Ecto neural progenitor cell (in vitro differentiated cells): ENCODE results near the gene IL18R1.

Experiments
- DNase-seq: peaks from one replicate; pipeline ENCODE4 v3.0.0-alpha.2; 2018; ENCODE audit warnings: low spot score

The IL18R1 gene

DNA sequence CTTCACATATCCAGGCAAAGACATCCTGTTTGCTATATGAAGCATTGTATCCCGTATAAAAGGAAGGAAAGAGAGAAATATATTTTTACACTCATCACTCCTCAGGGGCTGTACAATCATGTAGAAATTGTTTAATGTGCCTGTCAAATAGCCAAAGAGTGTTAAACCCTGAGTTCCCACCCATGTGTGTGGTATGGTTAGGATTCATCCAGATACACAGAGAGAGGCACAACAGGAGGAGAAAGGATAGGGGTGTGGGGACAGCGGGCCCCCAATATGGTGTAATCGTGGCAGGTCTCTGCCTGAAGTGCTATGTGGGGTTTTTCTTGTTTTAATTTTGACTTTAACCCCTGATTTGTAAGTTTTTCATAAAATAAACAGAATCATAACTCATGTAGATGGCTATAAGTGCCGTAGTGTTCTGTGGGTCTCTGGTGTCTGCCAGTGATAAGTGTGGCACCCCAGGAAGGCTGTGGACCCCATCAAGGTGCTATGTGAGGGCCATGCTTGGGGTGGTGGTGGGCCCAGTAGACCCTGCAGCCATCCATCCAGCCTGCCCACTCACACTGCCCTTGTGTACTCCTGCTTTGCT is 10.2 kb upstream of the IL18R1 start:
- no peak for DNase-seq

DNA sequence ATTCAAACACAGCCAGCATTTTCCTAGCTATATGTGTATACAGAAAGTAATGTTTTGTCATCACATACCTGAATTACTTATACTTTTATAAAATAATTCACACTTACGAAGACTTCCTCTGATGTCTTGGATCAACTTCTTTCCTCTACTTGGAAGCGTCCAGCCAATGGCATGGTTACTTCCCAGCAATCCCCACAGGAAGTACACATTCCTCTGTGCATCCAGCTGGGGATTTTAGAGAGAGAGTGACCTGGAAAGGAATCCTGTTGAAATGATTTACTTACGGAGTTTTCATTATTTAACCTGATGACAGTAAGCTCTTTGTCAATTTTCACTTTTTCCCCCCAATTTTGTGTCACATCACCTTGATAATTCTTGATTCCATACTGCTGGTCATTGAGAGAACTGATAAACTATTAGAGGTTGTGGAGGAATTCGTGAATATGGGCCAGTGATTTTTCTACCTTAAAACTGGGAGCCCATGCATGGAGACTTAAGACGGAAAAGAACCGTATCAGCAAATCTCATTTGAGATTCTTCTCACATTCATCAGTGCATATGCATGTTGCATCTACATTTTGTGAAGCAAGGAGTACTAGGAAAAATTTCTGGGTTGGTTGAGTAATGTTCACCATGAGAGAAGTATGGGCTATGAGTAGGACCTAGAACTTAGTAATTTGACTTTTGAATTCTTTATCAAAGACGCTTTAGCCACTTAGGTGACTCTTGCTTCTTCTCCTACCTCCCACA is 9.0 kb upstream of the IL18R1 start:
- no peak for DNase-seq

DNA sequence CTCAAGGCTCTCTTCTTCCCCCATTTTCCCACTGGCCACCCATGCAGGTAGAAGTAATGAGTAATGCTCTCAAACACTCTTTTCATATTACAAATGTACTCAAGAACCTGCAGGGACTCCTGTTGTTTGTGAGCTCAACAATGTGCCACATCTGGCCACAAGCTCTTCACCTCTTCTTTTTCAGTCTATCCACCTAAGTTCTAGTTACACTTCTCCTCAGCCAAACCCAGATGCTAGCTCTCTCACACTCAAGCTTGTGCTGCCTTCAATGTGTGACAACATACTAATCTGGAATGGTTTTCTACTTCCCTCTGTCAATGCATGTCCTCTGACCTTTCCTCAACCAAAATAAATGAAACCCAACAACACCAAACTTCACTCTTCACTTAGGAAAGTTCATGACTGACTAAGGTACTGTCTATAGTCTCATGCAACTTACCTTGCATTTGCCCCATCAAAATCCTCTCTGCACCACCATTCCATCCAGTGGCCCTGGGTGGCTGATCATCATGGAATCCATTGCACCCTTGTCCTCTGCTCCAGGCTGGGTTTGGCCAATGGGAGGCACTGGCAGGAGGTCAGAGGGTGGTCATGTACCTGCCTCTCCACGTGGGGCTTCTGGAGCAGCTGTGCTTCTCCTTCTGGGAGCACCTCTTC is 5.3 kb upstream of the IL18R1 start:
- no peak for DNase-seq

DNA sequence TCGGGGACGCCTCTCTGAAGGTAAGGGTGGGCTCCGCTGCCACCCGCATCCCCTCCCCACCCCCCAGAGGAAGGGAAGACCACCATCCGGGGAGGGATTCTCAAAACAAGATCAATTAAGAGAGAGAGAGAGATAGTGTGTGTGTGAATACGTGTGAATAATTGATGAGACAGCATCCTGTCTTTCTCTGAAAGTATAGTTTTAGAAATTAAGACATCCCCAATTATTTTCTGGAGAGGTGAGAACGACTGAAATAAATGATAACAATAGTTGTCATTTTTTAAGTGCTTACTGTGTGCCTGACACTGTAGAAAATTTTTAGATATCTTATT is 751 bp downstream of the IL18R1 start:
- DNase-seq, result no peak

DNA sequence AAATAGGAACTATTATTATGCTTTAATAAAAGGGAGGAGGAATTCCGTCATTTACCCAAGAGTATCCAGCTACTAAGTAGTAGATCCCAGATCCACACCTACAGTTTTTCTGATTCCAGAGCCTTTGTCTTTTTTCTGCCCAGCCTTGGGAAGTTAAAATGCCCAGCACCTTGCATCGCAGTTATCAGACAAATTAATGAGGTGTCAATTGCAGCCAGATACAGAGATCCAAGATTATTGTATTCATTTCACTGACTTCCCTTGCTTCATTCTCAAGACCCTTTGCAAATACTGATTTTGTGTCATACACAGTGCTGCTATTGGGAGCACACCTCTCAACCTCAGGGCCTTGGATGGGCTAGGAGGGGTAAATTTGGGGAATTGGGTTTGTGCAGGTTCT is 1.1 kb downstream of the IL18R1 start:
- DNase-seq, result no peak

DNA sequence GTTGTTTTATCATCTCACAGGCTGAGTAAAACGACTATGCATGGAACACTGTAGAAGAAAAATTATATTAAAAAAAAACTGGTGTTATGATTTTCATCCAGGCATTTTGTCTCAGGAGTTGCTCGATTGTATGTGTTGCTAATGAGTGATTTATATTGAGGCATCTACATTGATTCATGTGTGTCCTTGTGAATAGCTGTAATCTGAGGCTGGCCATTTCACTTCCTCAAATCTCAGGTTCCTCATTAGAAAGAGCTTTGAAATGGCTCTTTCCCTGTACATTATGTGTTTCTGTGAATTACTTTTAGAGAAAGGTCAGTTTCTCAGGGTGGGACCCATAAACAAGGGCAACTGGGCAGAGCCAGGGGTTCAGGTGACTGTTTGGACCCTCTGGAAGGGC is 2.3 kb downstream of the IL18R1 start:
- no peak for DNase-seq

DNA sequence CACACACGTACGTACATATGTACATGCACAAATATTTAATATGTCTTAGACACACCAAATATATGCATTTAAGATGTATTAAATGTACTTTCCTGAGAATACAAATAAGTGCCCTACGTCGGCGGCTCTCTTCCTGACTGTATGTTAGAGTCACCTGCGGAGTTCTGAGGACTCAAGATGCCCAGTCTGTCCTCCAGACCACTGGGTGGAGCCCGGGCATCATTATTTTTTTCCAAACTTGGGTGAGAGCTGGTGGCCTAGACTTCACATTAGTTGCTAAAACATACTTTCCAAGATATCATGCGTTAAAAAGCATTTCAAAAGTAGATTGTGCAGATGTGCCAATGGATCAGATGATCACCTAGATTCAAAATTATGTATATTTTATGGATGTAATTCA is 2.9 kb downstream of the IL18R1 start:
- DNase-seq, result no peak

DNA sequence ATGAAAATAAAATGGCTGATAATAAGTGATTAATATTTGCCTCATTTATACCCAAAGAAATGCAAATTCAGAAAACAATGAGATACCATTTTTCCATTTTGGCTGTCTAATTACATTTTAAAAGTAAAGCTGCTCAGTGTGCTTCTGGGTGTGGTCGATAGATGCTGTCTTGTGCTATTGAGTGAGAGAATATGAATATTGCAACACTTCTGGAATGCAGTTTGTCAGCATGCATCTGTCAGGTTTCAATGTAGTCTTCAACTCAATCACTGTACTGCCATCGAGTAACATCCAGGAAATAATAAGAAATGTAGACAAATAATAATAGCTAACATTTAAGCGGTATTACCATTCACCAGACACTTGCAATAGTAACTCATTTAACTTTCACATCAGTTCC is 3.9 kb downstream of the IL18R1 start:
- no peak for DNase-seq

DNA sequence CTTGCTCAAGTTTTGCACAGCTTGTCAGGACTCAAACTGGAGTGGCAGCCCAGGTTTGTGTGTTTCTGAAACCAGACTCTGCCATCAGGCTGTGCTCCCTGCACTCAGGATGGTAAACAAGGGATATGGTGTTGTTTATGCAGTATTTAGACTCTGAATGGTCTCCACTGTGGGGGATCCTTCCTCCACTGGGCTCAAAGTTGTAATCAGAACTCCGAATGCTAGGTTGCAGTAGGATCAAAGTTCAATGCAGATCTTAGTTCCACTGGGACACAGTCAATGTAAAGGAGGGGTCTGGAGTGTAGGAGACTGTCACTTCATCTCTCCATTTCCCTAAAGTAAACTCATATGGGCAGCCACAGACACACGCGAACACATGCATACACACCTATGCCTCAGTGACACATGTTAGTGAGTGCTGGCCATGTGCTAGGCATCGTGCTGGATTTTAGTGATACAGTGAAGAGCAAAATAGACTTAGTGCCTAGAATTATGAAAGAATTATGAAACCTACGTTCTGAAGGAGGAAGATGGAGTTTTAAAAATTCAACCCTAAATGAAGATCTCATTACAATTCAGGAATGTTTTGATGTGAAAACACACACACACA is 6.1 kb downstream of the IL18R1 start:
- no peak for DNase-seq

DNA sequence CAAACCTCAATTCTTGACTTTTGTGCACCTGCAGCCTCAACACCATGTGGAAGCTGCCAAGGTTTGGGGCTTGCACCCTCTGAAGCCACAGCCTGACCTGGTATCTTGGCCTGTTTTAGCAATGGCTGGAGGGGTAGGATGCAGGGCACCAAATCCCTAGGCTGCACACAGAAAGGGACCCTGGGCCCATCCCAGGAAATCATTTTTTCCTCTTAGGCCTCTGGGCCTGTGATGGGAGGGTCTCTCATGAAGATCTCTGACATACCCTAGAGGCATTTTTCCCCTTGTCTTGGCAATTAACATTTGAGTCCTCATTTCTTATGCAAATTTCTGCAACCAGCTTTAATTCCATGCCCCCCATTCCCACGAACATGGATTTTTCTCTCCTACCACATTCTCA is 10.2 kb downstream of the IL18R1 start:
- DNase-seq, result no peak

DNA sequence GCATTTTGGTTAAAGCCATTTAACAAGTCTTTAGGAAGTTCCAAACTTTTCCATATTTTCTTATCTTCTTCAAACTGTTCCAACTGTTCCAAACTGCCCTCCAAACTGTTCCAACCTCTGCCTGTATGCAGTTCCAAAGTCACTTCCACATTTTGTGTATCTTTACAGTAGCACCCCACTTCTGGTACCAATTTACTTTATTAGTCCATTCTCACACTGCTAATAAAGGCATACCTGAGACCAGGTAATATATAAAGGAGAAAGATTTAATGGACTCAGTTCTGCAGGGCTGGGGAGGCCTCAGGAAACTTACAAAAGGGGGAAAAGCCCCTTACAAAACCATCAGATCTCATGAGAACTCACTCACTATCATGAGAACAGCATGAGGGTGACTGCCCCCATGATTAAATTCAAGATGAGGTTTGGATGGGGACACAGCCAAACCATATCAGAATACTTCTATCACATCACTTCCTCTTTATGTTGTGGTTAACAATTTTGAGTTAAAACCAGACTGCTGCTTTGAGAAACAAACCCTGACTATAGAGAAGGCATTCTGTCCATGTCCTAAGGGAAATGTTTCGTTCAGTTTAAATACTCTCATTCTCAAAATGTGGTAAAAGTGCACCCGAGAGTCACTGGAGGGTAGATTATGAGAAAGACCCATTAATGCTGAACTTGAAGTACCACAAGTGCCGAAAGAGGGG is 11.0 kb downstream of the IL18R1 start:
- no peak for DNase-seq

DNA sequence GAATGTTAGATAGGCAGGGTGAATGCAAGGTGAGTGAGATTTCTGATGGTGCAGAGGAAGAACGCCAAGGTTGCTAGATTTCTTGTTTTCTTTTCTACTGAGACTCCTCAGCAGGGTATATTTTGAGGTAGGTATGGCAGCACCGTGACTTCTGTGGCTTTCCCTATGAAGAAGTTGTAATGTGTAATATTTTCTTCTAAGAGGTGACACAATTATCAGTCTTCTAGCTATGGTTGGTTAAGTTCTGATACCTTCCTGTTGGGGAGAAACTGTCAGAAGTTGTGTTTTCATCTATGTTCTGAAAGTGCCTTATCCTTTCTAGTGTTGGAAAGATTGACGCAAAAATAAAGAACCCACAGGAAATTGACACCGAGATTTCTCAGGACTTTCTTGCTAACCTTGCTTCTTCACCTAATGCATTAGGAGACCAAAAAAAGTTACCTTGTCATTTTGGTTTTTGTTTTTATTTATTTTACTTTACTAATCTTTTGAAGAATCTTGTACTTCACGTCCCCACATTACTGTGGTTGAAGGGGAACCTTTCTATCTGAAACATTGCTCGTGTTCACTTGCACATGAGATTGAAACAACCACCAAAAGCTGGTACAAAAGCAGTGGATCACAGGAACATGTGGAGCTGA is 11.9 kb downstream of the IL18R1 start:
- no peak for DNase-seq

DNA sequence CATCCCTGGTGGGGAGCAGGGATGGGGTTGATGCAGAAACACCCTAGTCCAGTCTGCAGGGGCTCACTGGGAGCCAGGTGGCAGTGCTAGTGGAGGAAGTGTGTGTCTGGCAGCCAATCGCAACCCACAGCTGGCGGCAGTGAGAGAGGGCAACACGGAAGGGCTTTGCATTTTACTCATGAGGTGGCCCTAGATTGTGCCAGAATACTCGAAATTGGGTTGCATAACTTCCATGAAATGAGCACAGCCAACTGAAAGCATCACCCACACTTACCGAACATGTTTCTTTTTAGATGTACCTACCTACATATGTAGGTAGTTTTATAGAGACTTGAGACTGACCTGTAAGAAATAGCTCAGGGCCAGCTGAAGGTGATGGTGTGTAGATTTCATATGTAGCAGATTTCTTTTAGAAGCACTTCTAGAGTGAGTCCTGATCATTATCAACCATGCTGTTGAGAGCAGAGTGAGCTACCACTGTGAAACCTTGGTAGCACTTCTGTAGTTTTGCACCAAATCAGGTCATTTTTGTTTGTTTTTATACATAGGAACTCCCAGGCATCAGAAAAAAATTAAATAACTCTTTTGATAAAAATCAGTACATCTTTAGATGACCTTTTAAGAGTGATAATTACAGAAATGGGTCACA is 13.0 kb downstream of the IL18R1 start:
- no peak for DNase-seq

DNA sequence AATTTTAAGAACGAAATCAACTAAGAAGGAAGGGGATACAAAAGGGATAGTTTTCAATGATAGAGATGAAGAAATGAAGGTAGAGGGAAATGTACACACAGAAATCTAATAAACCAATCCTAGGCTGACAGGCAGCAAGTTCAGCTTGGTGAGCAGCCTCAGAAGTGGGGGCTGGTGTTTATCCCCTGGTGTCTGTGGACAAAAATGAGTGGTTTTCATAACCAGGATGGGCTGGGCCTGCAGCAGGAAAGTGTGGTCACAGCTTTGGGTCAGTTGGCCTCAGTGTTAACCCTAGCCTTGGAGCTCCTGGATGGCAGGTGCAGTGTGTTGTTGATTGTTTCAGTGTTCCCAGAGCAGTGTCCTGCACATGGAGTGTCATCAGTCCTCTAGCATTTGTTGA is 14.3 kb downstream of the IL18R1 start:
- DNase-seq, result no peak

DNA sequence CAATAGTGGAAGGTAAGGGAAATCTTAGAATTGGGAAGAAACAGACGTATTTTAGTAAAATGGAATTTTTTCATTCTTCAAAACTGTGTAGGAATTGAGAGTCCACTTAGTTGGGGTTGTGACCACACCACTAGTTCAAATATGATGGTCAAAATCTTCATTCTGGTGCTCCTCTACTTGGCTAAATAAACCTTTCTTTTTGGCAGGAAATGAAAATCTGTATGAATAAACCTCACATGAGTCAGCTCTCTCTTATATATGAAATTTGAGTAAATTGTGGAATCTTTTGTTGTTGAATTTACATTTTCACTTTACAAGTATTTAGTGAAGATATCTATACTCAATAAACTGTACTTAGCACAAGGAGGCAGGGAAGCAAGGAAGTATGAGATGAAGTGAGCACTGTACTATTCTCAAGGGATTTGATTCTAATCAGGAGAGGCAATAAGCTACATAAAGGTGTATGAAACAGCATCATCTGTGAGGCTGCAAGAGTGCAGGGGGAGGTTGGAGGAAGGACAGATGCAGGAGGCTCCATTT is 20.5 kb downstream of the IL18R1 start:
- DNase-seq, result no peak

DNA sequence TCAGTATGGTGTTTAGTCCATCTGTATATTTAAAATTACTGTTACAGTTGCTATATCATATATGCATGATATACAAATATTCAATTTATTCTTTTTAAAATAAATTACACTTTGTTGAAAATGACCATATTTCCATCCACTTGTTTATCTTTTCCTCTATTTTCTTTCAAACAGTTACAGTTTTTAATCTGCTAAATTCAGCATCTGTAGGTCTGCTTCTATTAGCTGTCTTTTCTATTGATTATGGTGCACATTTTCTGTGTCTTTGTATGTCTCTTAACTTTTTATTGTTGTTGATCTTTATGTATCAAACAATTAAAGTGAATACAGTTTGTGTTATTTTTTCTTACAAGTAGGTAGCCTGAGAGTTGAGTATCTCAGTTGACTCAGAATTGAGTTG is 28.1 kb downstream of the IL18R1 start:
- DNase-seq, result no peak

DNA sequence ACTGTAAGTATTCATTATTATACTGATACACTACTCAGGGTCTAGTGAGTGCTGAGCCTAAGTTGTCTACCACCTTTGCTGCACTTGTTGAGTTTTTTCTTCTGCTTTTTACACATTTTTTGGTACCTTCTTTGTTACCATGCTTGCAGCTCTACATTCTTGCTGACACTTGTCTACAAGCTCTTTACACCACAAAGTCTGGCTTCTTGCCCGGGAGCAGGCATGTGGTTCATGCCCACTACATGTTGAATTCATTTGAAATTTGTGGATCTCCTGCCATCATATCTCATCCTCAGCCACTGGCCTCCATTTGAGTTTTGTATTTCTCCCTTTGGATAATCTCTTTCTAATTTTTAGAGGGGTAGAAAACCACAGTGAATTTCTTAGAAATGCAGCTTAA is 29.9 kb downstream of the IL18R1 start:
- no peak for DNase-seq

DNA sequence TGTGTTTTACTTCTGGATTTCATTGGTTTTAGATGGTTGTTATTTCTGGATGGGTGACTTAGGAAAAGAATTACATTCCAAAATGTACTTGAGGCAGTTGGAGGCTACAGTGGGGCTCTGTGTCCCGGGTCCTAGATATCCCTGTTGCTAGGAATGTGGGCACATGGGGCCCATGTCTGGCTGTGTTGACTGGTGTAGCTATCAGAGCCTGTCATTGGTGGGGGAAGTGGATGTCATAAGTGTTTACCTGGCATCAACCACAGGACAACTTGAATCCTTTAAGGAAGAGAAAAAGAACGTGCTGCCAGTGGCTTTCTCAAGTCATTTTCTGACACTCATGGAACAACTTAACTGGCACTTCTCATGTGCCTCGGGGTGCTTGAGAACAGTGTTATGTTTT is 30.4 kb downstream of the IL18R1 start:
- no peak for DNase-seq

DNA sequence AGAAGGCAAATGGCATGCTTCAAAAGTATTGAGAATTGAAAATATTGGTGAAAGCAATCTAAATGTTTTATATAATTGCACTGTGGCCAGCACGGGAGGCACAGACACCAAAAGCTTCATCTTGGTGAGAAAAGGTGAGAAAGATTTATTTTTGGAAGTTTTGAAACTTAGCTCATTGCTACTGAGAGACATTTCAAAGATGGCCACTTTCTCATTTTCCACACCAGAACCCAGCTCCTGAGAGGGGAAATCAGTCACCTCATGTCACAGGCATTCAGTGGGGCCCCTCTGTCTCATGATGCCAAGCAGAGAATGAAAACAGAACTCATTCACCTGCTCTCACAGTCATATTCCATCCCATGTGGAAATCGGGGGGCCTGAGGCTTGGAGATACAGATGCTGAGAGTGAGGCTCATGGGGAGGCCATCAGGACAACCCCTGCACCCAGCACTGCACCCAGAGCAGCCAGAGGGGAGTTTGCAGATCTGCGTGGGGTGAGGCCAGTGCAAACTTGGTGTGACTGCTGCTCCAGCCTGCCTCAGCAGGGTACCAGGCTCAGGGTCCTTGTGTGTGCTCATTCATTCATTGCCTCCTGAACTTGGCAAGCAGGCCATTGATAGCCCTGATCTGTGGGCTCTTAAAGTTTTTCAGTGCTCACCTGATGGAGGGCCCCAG is 31.4 kb downstream of the IL18R1 start:
- DNase-seq, result no peak

DNA sequence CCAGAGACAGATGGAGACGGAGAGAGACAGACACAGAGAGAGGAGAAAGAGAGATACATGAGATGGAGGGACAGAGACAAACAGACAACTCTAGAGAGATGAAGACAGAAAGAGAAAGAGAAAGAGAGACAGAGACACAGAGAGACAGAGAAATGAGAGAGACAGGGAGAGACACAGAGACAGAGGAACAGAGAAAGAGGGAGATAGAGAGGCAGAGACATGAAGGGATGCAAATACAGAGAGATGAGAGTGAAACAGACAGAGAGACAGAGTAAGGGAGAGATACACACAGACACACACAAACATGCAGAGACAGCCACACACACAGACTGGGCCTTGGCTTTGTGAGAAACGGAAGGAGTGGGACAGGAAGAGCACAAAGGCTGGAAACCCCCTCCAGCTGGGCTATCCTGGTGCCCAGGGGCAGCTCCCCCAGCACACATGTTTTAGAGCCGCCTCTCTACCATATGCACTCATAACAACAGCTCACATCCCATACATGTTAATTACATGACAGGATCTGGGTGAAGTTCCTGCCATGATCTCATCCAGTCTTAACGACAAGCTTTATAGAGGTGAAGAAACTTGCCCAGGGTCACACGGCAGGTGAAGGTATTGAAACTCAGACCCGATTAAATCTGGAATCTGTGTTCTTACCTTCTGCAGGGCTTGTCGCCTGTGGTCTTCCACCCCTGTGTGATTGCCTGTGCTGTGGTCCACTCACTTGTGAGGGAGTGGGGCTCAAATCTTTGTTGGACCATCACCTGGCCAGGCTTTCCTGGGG is 32.4 kb downstream of the IL18R1 start:
- no peak for DNase-seq
